HEK293T (cell line): ENCODE measurements around the gene LRCH4.
"Not testable (repeated sequence)": the region's sequence is repeated elsewhere in the genome, so short reads cannot be mapped to it uniquely, and the experiment has no call there.

Source experiments
- ELF4 ChIP-seq: fragments of 450-650 bp; IDR thresholded peaks from 2 replicates; pipeline ENCODE4 v1.6.1; 2017; ENCODE audit warnings: antibody characterized with exemption
- FOXM1 ChIP-seq: fragments of 450-650 bp; IDR thresholded peaks from 2 replicates; pipeline ENCODE4 v1.6.1; 2017; ENCODE audit warnings: mild to moderate bottlenecking, borderline replicate concordance
- NFRKB ChIP-seq: fragments of 450-650 bp; IDR thresholded peaks from 2 replicates; pipeline ENCODE4 v1.6.1; 2016; ENCODE audit warnings: mild to moderate bottlenecking, moderate library complexity
- PKNOX1 ChIP-seq: fragments of 450-650 bp; IDR thresholded peaks from 2 replicates; pipeline ENCODE4 v1.6.1; 2016
- SUZ12 ChIP-seq: fragments of 450-650 bp; IDR thresholded peaks from 2 replicates; pipeline ENCODE4 v1.6.1; 2016; ENCODE audit warnings: mild to moderate bottlenecking
- TARDBP ChIP-seq: fragments of 450-650 bp; IDR thresholded peaks from 2 replicates; pipeline ENCODE4 v1.6.1; 2016

GRCh38 chr7:100541309-100541708, 44.6 kb downstream of the LRCH4 start:
- not testable (repeated sequence) for TF ChIP-seq ELF4, TARDBP, PKNOX1, SUZ12, FOXM1, NFRKB
